ENCODE results near the gene NUBPL.

The NUBPL gene

GRCh38 chr14:31761325-31761724, 200.1 kb downstream of the NUBPL start:
- no peaks in the 10 kb centered on the region for H3K4me1 ChIP-seq (ENCODE audit: control insufficient read depth, insufficient read depth, low read length, unreplicated experiment)
- H3K79me2 ChIP-seq (ENCODE audit: control insufficient read depth, insufficient read depth, low read length, unreplicated experiment), result no peaks in the 10 kb centered on the region
- H3K36me3 ChIP-seq (ENCODE audit: insufficient read depth, low read length), result no peaks in the 10 kb centered on the region
- no peak overlapping the region for H2AFZ ChIP-seq (ENCODE audit: low read length, unreplicated experiment)
- no peaks in the 10 kb centered on the region for H3K27me3 ChIP-seq (ENCODE audit: insufficient read depth, low read length)
- H3K4me3 ChIP-seq (ENCODE audit: low read depth, low read length), result no peak overlapping the region
- no peak overlapping the region for H3K27ac ChIP-seq (ENCODE audit: low read depth, low read length)

- Histone ChIP-seq H2AFZ (ENCODE audit: low read length, unreplicated experiment) (no peak overlapping the region), H3K27ac (ENCODE audit: low read depth, low read length) (no peak overlapping the region), H3K4me3 (ENCODE audit: low read depth, low read length) (no peak overlapping the region), H3K79me2 (ENCODE audit: control insufficient read depth, insufficient read depth, low read length, unreplicated experiment) (no peaks in the 10 kb centered on the region), H3K27me3 (ENCODE audit: insufficient read depth, low read length) (no peaks in the 10 kb centered on the region), H3K4me1 (ENCODE audit: control insufficient read depth, insufficient read depth, low read length, unreplicated experiment) (no peaks in the 10 kb centered on the region), H3K36me3 (ENCODE audit: insufficient read depth, low read length) (no peaks in the 10 kb centered on the region)
Measured at GRCh38 chr14:31763041-31763440, 201.8 kb downstream of the NUBPL start.

- Histone ChIP-seq H3K4me1 (ENCODE audit: control insufficient read depth, insufficient read depth, low read length, unreplicated experiment) (peaks cover 11% of the 10 kb centered on the region), H3K4me3 (ENCODE audit: low read depth, low read length) (no peak overlapping the region), H3K27ac (ENCODE audit: low read depth, low read length) (no peak overlapping the region), H3K27me3 (ENCODE audit: insufficient read depth, low read length) (no peaks in the 10 kb centered on the region), H3K36me3 (ENCODE audit: insufficient read depth, low read length) (no peaks in the 10 kb centered on the region), H3K79me2 (ENCODE audit: control insufficient read depth, insufficient read depth, low read length, unreplicated experiment) (no peaks in the 10 kb centered on the region), H2AFZ (ENCODE audit: low read length, unreplicated experiment) (no peak overlapping the region)
Measured at GRCh38 chr14:31766315-31766892, 205.2 kb downstream of the NUBPL start.

- no peaks in the 10 kb centered on the region for H3K36me3 ChIP-seq (ENCODE audit: insufficient read depth, low read length)
- no peak overlapping the region for H3K27ac ChIP-seq (ENCODE audit: low read depth, low read length)
- no peaks in the 10 kb centered on the region for H3K27me3 ChIP-seq (ENCODE audit: insufficient read depth, low read length)
- peaks cover 11% of the 10 kb centered on the region for H3K4me1 ChIP-seq (ENCODE audit: control insufficient read depth, insufficient read depth, low read length, unreplicated experiment)
- no peak overlapping the region for H2AFZ ChIP-seq (ENCODE audit: low read length, unreplicated experiment)
- no peak overlapping the region for H3K4me3 ChIP-seq (ENCODE audit: low read depth, low read length)
- H3K79me2 ChIP-seq (ENCODE audit: control insufficient read depth, insufficient read depth, low read length, unreplicated experiment), result no peaks in the 10 kb centered on the region
Measured at GRCh38 chr14:31768355-31768754, 207.2 kb downstream of the NUBPL start.

GRCh38 chr14:31770271-31770670, 209.1 kb downstream of the NUBPL start:
- no peaks in the 10 kb centered on the region for H3K27me3 ChIP-seq (ENCODE audit: insufficient read depth, low read length)
- 0 out of 2 replicates have a peak overlapping the region, but pooled peaks have one; percentile 11 for H3K27ac ChIP-seq (ENCODE audit: low read depth, low read length)
- no peaks in the 10 kb centered on the region for H3K79me2 ChIP-seq (ENCODE audit: control insufficient read depth, insufficient read depth, low read length, unreplicated experiment)
- H3K36me3 ChIP-seq (ENCODE audit: insufficient read depth, low read length), result no peaks in the 10 kb centered on the region
- peaks cover 11% of the 10 kb centered on the region for H3K4me1 ChIP-seq (ENCODE audit: control insufficient read depth, insufficient read depth, low read length, unreplicated experiment)
- H2AFZ ChIP-seq (ENCODE audit: low read length, unreplicated experiment), result no peak overlapping the region
- H3K4me3 ChIP-seq (ENCODE audit: low read depth, low read length), result no peak overlapping the region

- H3K36me3 ChIP-seq (ENCODE audit: insufficient read depth, low read length), result no peaks in the 10 kb centered on the region
- peaks cover 11% of the 10 kb centered on the region for H3K4me1 ChIP-seq (ENCODE audit: control insufficient read depth, insufficient read depth, low read length, unreplicated experiment)
- no peaks in the 10 kb centered on the region for H3K79me2 ChIP-seq (ENCODE audit: control insufficient read depth, insufficient read depth, low read length, unreplicated experiment)
- H3K4me3 ChIP-seq (ENCODE audit: low read depth, low read length), result no peak overlapping the region
- no peak overlapping the region for H3K27ac ChIP-seq (ENCODE audit: low read depth, low read length)
- no peaks in the 10 kb centered on the region for H3K27me3 ChIP-seq (ENCODE audit: insufficient read depth, low read length)
- H2AFZ ChIP-seq (ENCODE audit: low read length, unreplicated experiment), result no peak overlapping the region
Measured at GRCh38 chr14:31774567-31774966, 213.4 kb downstream of the NUBPL start.

GRCh38 chr14:31777312-31777711, 216.1 kb downstream of the NUBPL start:
- Histone ChIP-seq H3K36me3 (ENCODE audit: insufficient read depth, low read length) (0 out of 2 replicates have a peak, but pooled peaks cover 6% of the 10 kb centered on the region), H3K27me3 (ENCODE audit: insufficient read depth, low read length) (no peaks in the 10 kb centered on the region), H3K79me2 (ENCODE audit: control insufficient read depth, insufficient read depth, low read length, unreplicated experiment) (no peaks in the 10 kb centered on the region)

GRCh38 chr14:31781578-31781977, 220.4 kb downstream of the NUBPL start:
- Histone ChIP-seq H2AFZ (ENCODE audit: low read length, unreplicated experiment) (no peak overlapping the region), H3K4me3 (ENCODE audit: low read depth, low read length) (no peak overlapping the region), H3K4me1 (ENCODE audit: control insufficient read depth, insufficient read depth, low read length, unreplicated experiment) (no peaks in the 10 kb centered on the region), H3K27ac (ENCODE audit: low read depth, low read length) (no peak overlapping the region), H3K36me3 (ENCODE audit: insufficient read depth, low read length) (0 out of 2 replicates have a peak, but pooled peaks cover 6% of the 10 kb centered on the region), H3K79me2 (ENCODE audit: control insufficient read depth, insufficient read depth, low read length, unreplicated experiment) (no peaks in the 10 kb centered on the region), H3K27me3 (ENCODE audit: insufficient read depth, low read length) (no peaks in the 10 kb centered on the region)

More at GRCh38 chr14:31777312-31777711, 216.1 kb downstream of the NUBPL start:
- Histone ChIP-seq H3K4me3 (ENCODE audit: low read depth, low read length) (no peak overlapping the region), H2AFZ (ENCODE audit: low read length, unreplicated experiment) (no peak overlapping the region), H3K4me1 (ENCODE audit: control insufficient read depth, insufficient read depth, low read length, unreplicated experiment) (no peaks in the 10 kb centered on the region), H3K27ac (ENCODE audit: low read depth, low read length) (no peak overlapping the region)

GRCh38 chr14:31785574-31785973, 224.4 kb downstream of the NUBPL start:
- H3K4me3 ChIP-seq (ENCODE audit: low read depth, low read length), result no peak overlapping the region
- H2AFZ ChIP-seq (ENCODE audit: low read length, unreplicated experiment), result no peak overlapping the region
- no peaks in the 10 kb centered on the region for H3K79me2 ChIP-seq (ENCODE audit: control insufficient read depth, insufficient read depth, low read length, unreplicated experiment)
- no peaks in the 10 kb centered on the region for H3K4me1 ChIP-seq (ENCODE audit: control insufficient read depth, insufficient read depth, low read length, unreplicated experiment)
- no peak overlapping the region for H3K27ac ChIP-seq (ENCODE audit: low read depth, low read length)
- no peaks in the 10 kb centered on the region for H3K27me3 ChIP-seq (ENCODE audit: insufficient read depth, low read length)
- H3K36me3 ChIP-seq (ENCODE audit: insufficient read depth, low read length), result 0 out of 2 replicates have a peak, but pooled peaks cover 6% of the 10 kb centered on the region

GRCh38 chr14:31787377-31787776, 226.2 kb downstream of the NUBPL start:
- H3K79me2 ChIP-seq (ENCODE audit: control insufficient read depth, insufficient read depth, low read length, unreplicated experiment), result no peaks in the 10 kb centered on the region
- no peak overlapping the region for H3K27ac ChIP-seq (ENCODE audit: low read depth, low read length)
- no peaks in the 10 kb centered on the region for H3K27me3 ChIP-seq (ENCODE audit: insufficient read depth, low read length)
- no peaks in the 10 kb centered on the region for H3K4me1 ChIP-seq (ENCODE audit: control insufficient read depth, insufficient read depth, low read length, unreplicated experiment)
- no peak overlapping the region for H2AFZ ChIP-seq (ENCODE audit: low read length, unreplicated experiment)
- no peaks in the 10 kb centered on the region for H3K36me3 ChIP-seq (ENCODE audit: insufficient read depth, low read length)
- no peak overlapping the region for H3K4me3 ChIP-seq (ENCODE audit: low read depth, low read length)

GRCh38 chr14:31788340-31788739, 227.1 kb downstream of the NUBPL start:
- Histone ChIP-seq H3K27ac (ENCODE audit: low read depth, low read length) (no peak overlapping the region), H2AFZ (ENCODE audit: low read length, unreplicated experiment) (no peak overlapping the region), H3K36me3 (ENCODE audit: insufficient read depth, low read length) (no peaks in the 10 kb centered on the region)

More at GRCh38 chr14:31788340-31788739, 227.1 kb downstream of the NUBPL start:
- no peaks in the 10 kb centered on the region for H3K27me3 ChIP-seq (ENCODE audit: insufficient read depth, low read length)
- no peaks in the 10 kb centered on the region for H3K4me1 ChIP-seq (ENCODE audit: control insufficient read depth, insufficient read depth, low read length, unreplicated experiment)
- H3K4me3 ChIP-seq (ENCODE audit: low read depth, low read length), result no peak overlapping the region
- H3K79me2 ChIP-seq (ENCODE audit: control insufficient read depth, insufficient read depth, low read length, unreplicated experiment), result no peaks in the 10 kb centered on the region
